ENCODE measurements around the gene ARHGAP28. TPM values are rescaled to one million over a fixed set of nuclear protein-coding genes. Genes with fewer than 3 reads are reported as not detected.

The ARHGAP28 gene
- total RNA-seq, 1 donor from 2014 or later, result 1.5 TPM

DNA sequence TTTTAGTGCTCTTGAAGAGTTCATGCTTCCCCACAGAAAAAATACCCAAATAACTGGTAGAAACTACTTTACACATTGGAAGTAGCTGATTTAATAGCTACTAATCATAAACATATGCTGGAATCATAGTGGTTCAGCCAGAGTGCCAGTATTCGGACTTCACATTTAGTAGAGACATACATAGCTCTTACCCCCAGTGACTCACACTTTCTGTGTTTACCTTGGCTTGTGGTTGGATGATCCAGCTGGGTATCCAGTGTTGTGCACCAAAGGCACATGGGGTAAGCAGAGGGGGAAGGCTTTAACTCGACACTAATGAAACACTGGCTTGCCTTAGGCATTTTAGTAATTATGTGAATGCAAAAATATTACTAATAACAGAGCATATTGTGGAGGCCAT is 18.1 kb downstream of the ARHGAP28 start:
- no peaks in the 10 kb centered on the region for H3K36me3 ChIP-seq
- DNase-seq, result no peak
- intact Hi-C loops (cut with micrococcal nuclease), result no loop called here
- TF ChIP-seq, protein P1, sequence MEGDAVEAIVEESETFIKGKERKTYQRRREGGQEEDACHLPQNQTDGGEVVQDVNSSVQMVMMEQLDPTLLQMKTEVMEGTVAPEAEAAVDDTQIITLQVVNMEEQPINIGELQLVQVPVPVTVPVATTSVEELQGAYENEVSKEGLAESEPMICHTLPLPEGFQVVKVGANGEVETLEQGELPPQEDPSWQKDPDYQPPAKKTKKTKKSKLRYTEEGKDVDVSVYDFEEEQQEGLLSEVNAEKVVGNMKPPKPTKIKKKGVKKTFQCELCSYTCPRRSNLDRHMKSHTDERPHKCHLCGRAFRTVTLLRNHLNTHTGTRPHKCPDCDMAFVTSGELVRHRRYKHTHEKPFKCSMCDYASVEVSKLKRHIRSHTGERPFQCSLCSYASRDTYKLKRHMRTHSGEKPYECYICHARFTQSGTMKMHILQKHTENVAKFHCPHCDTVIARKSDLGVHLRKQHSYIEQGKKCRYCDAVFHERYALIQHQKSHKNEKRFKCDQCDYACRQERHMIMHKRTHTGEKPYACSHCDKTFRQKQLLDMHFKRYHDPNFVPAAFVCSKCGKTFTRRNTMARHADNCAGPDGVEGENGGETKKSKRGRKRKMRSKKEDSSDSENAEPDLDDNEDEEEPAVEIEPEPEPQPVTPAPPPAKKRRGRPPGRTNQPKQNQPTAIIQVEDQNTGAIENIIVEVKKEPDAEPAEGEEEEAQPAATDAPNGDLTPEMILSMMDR (IDR thresholded peaks at IDR 0.05; ENCODE audit: borderline replicate concordance), result no peak
- no peaks in the 10 kb centered on the region for H3K27me3 ChIP-seq (ENCODE audit: low read depth)
- H3K9me3 ChIP-seq (replicated peaks), result peaks cover 16% of the 10 kb centered on the region
- H3K27ac ChIP-seq (replicated peaks), result peak overlapping the region; percentile 43
- H3K4me1 ChIP-seq, result peaks cover 12% of the 10 kb centered on the region
- no peak overlapping the region for H3K4me3 ChIP-seq

DNA sequence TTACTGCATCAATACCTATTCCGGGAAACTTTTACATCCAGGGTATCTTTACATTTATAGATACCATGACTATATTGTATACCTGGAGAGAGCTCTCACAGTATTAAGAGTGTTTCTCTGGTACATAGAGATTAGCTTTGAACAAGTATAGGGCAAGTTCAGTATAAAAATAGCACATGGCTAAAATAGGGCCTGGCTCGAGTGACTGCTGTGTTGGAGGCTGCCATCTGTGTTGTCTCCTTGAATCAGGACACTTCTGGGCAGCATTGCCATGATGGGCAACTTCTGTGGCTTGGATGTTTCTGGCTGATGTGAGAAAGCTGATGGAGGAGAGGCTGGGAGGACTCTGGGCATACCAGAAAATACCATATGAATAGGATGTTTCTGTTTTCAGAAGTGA is 18.7 kb downstream of the ARHGAP28 start:
- no peak for DNase-seq
- TF ChIP-seq, protein P1 (IDR thresholded peaks at IDR 0.05; ENCODE audit: borderline replicate concordance), result no peak
- H3K4me1 ChIP-seq, result peaks cover 12% of the 10 kb centered on the region
- H3K27ac ChIP-seq (replicated peaks), result peak overlapping the region; percentile 43
- no peak overlapping the region for H3K4me3 ChIP-seq
- peaks cover 16% of the 10 kb centered on the region for H3K9me3 ChIP-seq (replicated peaks)
- intact Hi-C loops (cut with micrococcal nuclease), result no loop called here
- no peaks in the 10 kb centered on the region for H3K27me3 ChIP-seq (ENCODE audit: low read depth)
- H3K36me3 ChIP-seq, result no peaks in the 10 kb centered on the region

DNA sequence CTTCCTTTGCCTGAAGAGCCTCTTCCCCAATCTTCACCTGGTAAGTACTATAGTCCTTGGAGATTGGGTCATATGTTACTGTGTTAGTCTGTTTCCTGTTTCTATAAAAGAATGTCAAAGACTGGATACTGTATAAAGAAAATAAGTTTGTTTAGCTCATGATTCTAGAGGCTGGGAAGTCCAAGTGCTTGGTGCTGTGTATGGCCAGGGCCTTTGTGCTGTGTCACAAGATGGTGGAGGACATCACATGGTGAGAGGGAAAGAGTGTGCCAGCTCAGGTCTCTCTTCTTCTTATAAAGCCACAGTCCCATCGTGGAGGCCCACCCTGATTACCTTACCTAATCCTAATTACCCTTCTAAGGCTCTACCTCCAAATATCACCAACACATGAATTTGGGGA is 20.9 kb downstream of the ARHGAP28 start:
- no peaks in the 10 kb centered on the region for H3K27me3 ChIP-seq (ENCODE audit: low read depth)
- H3K4me1 ChIP-seq, result peaks cover 12% of the 10 kb centered on the region
- H3K36me3 ChIP-seq, result no peaks in the 10 kb centered on the region
- peaks cover 16% of the 10 kb centered on the region for H3K9me3 ChIP-seq (replicated peaks)
- no peak overlapping the region for H3K27ac ChIP-seq (replicated peaks)
- no peak overlapping the region for H3K4me3 ChIP-seq
- no peak for DNase-seq
- intact Hi-C loops (cut with micrococcal nuclease), result no loop called here
- TF ChIP-seq, protein P1 (IDR thresholded peaks at IDR 0.05; ENCODE audit: borderline replicate concordance), result no peak

DNA sequence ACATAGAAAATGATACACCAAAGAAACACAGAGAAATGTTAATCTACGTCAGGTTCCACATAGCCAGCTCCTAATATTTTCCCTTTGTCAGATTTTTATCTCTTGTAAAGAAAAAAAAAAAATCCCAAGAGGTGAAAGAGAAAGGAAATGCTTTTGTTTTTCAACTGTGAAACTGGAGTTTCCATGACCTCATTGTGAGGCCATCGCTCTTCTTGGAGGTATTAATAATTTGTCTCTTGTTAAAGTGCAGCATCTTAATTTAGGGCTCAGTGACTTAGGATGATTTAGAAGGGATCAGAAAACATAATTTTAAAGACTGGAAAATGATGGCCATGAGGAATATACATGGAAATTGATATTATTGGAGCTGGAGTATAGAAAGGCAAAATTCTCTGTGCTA is 21.7 kb downstream of the ARHGAP28 start:
- no peaks in the 10 kb centered on the region for H3K27me3 ChIP-seq (ENCODE audit: low read depth)
- TF ChIP-seq, protein P1 (IDR thresholded peaks at IDR 0.05; ENCODE audit: borderline replicate concordance), result no peak
- peaks cover 16% of the 10 kb centered on the region for H3K9me3 ChIP-seq (replicated peaks)
- H3K27ac ChIP-seq (replicated peaks), result no peak overlapping the region
- no peak overlapping the region for H3K4me3 ChIP-seq
- H3K36me3 ChIP-seq, result no peaks in the 10 kb centered on the region
- no peak for DNase-seq
- peaks cover 12% of the 10 kb centered on the region for H3K4me1 ChIP-seq
- intact Hi-C loops (cut with micrococcal nuclease), result no loop called here

DNA sequence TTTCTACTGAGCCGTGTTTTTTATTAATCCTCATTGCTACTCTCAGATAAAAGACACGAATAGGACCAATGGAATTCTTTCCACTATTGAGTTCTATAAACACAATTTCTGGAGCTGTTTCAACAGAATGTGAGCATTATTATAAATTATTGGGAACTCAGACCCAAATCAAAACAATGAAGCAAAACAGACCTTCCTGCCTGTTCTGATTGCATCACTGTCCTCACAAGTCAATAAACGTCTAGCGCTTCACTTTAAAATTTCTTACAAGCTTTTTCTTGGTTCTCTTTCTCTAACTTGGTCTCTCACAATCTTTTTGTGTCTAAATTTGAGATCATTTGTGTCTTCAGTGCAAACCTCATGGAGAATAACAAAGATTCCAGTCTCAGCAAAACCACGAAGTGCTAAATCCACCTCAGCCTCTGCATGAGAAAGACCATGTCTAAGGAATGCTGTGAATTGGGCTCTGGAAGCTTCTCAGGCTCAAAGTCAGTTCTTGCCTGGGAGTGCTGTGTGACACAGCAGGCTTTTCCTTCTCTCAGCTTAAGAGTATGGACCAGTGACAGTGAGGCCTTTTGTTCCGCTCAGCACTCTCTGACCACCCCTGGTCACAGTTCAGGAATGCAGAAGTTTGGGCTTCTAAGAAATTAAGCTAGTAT is 22.8 kb downstream of the ARHGAP28 start:
- DNase-seq, result no peak
- Histone ChIP-seq H3K27me3 (ENCODE audit: low read depth) (no peaks in the 10 kb centered on the region), H3K9me3 (replicated peaks) (peaks cover 16% of the 10 kb centered on the region), H3K27ac (replicated peaks) (peak overlapping the region; percentile 13), H3K4me1 (peaks cover 12% of the 10 kb centered on the region), H3K36me3 (no peaks in the 10 kb centered on the region), H3K4me3 (no peak overlapping the region)
- TF ChIP-seq, protein P1 (IDR thresholded peaks at IDR 0.05; ENCODE audit: borderline replicate concordance), result no peak
- intact Hi-C loops (cut with micrococcal nuclease), result no loop called here
